Stomach (tissue), 9 donors: ENCODE measurements around the gene OR5H6. TPM values are rescaled to one million over a fixed set of nuclear protein-coding genes. Genes with fewer than 3 reads are reported as not detected.
"Not testable (repeated sequence)": the region's sequence is repeated elsewhere in the genome, so short reads cannot be mapped to it uniquely, and the experiment has no call there.

Experiments
- DNase-seq, 2 donors: peaks; one replicate each; pipeline versions ENCODE4 v3.0.0 to v3.0.0-alpha.2; 2013 to 2019
- H3K27ac ChIP-seq, 5 donors: fragments of 200-600 bp in 4 of 5; sonication (generic) in 4 of 5; one replicate each; pipeline ENCODE4 v1.5.1; 2013 to 2019; ENCODE audit warnings: mild to moderate bottlenecking in 1 of 5, moderate library complexity in 1 of 5
- H3K27me3 ChIP-seq, 3 donors: fragments of 200-600 bp; sonication (generic); one replicate each; pipeline ENCODE4 v1.5.1; 2017 to 2019; ENCODE audit warnings: mixed run types in 1 of 3
- H3K36me3 ChIP-seq, 4 donors: fragments of 200-600 bp; sonication (generic); 1 replicate in 3 of 4; 2 replicates in 1 of 4; pipeline ENCODE4 v1.5.1; 2016 to 2019
- H3K4me1 ChIP-seq, 4 donors: fragments of 200-600 bp; sonication (generic); one replicate each; pipeline ENCODE4 v1.5.1; 2016 to 2019
- H3K4me3 ChIP-seq, 4 donors: fragments of 200-600 bp; sonication (generic) in 3 of 4; one replicate each; pipeline ENCODE4 v1.5.1; 2016 to 2019; ENCODE audit warnings: mild to moderate bottlenecking in 1 of 4
- H3K9me3 ChIP-seq, 4 donors: fragments of 200-600 bp; sonication (generic); one replicate each; pipeline ENCODE4 v1.5.1; 2016 to 2019
- CTCF ChIP-seq, 7 experiments: fragments of 450-650 bp in 4 of 7; fragments of 200-600 bp in 3 of 7; sonication (generic) in 3 of 7; IDR thresholded peaks; one replicate each; pipeline ENCODE4 v1.5.1; 2016 to 2019; ENCODE audit warnings: antibody characterized with exemption in 7 of 7, control low read depth in 2 of 7, mild to moderate bottlenecking in 1 of 7
- EP300 ChIP-seq: sonication (generic); formaldehyde crosslinking; IDR thresholded peaks from one replicate; pipeline ENCODE4 v1.6.1; 2017; ENCODE audit warnings: antibody characterized with exemption
- POLR2A ChIP-seq, 4 donors: fragments of 450-650 bp; IDR thresholded peaks; one replicate each; pipeline ENCODE4 v1.6.1; 2016; ENCODE audit warnings: antibody characterized with exemption in 4 of 4, control low read depth in 2 of 4, mild to moderate bottlenecking in 1 of 4, moderate library complexity in 1 of 4
- POLR2AphosphoS5 ChIP-seq, 3 donors: sonication (generic); formaldehyde crosslinking; IDR thresholded peaks; one replicate each; pipeline ENCODE4 v1.6.1; 2016; ENCODE audit warnings: antibody characterized with exemption in 3 of 3
- WGBS, 5 donors: extraction: QIAGEN DNeasy Blood & Tissue Kit in 3 of 5; methylation state at CpG; one replicate each; pipeline versions ENCODE4 v1.1.5 to v1.1.7; 2013 to 2018; 5-methylcytosine and 5-hydroxymethylcytosine counted together
- intact Hi-C: fragments of 100-400 bp; cut with DNase I; formaldehyde crosslinking; loops from one replicate; pipeline ENCODE4 v1.15.1; 2023; ENCODE audit warnings: low total_unique reads
- polyA plus RNA-seq, 3 donors: library from polyadenylated mRNA; stranded (reverse); fragments of 200-250 nt; gene quantifications; one replicate each; pipeline ENCODE4 v1.2.3, GENCODE V29; 2013
- total RNA-seq, 5 donors: library from RNA; depleted of rRNA; stranded (reverse); fragments of >200 nt; gene quantifications; one replicate each; pipeline versions ENCODE4 v1.1.0 to v1.2.3, GENCODE V29; 2014 to 2016
- donor health status: healthy with polysubstance abuse.
- donor health status: Bipolar disorder and iron deficiency.
- donor health status: healthy.

Gene OR5H6
- total and polyA plus RNA-seq, 8 donors, result not detected

GRCh38 chr3:98233468-98233867 is 30.6 kb upstream of the OR5H6 start:
- no peaks in the 10 kb centered on the region for H3K9me3 ChIP-seq
- H3K27me3 ChIP-seq, result no peaks in the 10 kb centered on the region
- H3K4me3 ChIP-seq, result no peak overlapping the region
- no peaks in the 10 kb centered on the region for H3K36me3 ChIP-seq
- H3K4me1 ChIP-seq, result no peaks in the 10 kb centered on the region
- WGBS, 5 donors, result 61 to 82% (median 69%) methylated on average over 5 of the region's 5 CpGs
- no peak for TF ChIP-seq EP300
- DNase-seq, result no peak
- no peak overlapping the region for H3K27ac ChIP-seq
- intact Hi-C loops, result no loop called here

GRCh38 chr3:98240131-98240530 is 23.9 kb upstream of the OR5H6 start:
- DNase-seq, result no peak
- Histone ChIP-seq H3K27me3 (no peaks in the 10 kb centered on the region), H3K4me1 (no peaks in the 10 kb centered on the region), H3K9me3 (no peaks in the 10 kb centered on the region), H3K4me3 (no peak overlapping the region), H3K27ac (no peak overlapping the region), H3K36me3 (no peaks in the 10 kb centered on the region)
- intact Hi-C loops, result no loop called here
- no peak for TF ChIP-seq EP300
- TF ChIP-seq POLR2A (IDR thresholded peaks at IDR 0.05), result no peak
- TF ChIP-seq CTCF (IDR thresholded peaks at IDR 0.05), result no peak
- TF ChIP-seq POLR2AphosphoS5 (IDR thresholded peaks at IDR 0.05), result no peak

- Histone ChIP-seq H3K27me3 (no peaks in the 10 kb centered on the region), H3K9me3 (no peaks in the 10 kb centered on the region), H3K4me1 (no peaks in the 10 kb centered on the region), H3K4me3 (no peak overlapping the region), H3K36me3 (no peaks in the 10 kb centered on the region), H3K27ac (no peak overlapping the region)
- 40 to 83% (median 74%) methylated on average over 1 of the region's 1 CpG for WGBS, 5 donors
- intact Hi-C loops, result no loop called here
- DNase-seq, result no peak
- no peak for TF ChIP-seq EP300
- TF ChIP-seq POLR2AphosphoS5 (IDR thresholded peaks at IDR 0.05), result no peak
- no peak for TF ChIP-seq POLR2A (IDR thresholded peaks at IDR 0.05)
- no peak for TF ChIP-seq CTCF (IDR thresholded peaks at IDR 0.05)
Observed at GRCh38 chr3:98242155-98242554, 21.9 kb upstream of the OR5H6 start.

DNA sequence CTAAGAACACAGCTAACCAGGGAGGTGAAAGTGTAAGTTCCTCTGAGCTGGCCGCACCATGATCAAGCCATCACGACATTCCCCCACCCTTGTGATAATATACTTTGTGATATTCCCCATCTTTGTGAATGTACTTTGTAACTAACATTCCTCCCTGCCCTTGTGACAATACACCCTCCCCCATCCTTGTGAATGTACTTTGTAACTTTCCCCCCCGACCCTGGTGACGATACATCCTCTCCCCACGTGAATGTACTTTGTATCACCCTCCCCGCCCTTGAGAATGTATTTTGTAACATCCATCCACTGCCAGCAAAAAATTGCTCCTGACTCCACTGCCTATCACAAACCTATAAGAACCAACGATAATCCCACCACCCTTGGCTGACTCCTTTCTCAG is 20.2 kb upstream of the OR5H6 start:
- Histone ChIP-seq H3K9me3 (no peaks in the 10 kb centered on the region), H3K4me1 (no peaks in the 10 kb centered on the region), H3K27ac (no peak overlapping the region), H3K27me3 (no peaks in the 10 kb centered on the region), H3K4me3 (no peak overlapping the region), H3K36me3 (no peaks in the 10 kb centered on the region)
- DNase-seq, result no peak
- TF ChIP-seq POLR2AphosphoS5 (IDR thresholded peaks at IDR 0.05), result no peak
- TF ChIP-seq EP300, result no peak
- no peak for TF ChIP-seq POLR2A (IDR thresholded peaks at IDR 0.05)
- TF ChIP-seq CTCF (IDR thresholded peaks at IDR 0.05), result no peak
- 49 to 68% (median 61%) methylated on average over 7 of the region's 7 CpGs for WGBS, 5 donors
- intact Hi-C loops, result no loop called here

DNA sequence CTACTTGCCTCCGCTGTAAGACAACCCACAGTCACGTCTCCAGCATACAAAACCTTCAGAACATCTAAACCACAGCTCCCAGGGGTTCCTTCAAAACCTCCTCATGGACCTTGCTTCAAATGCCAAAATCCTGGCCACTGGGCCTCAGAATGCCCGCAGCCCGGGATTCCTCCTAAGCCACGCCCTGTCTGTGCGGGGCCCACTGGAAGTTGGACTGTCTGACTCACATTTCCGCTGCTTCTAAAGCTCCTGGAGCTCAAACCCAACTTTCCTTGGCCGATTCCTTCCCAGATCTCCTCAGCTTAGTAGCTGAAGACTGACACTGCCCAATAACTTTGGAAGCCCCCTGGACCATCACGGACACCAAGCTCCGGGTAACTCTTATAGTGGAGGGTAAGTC is 17.9 kb upstream of the OR5H6 start:
- 92 to 95% (median 92%) methylated on average over 10 of the region's 10 CpGs for WGBS, 5 donors
- no peak for DNase-seq
- intact Hi-C loops, result no loop called here
- H3K4me1 ChIP-seq, result no peaks in the 10 kb centered on the region
- H3K9me3 ChIP-seq, result no peaks in the 10 kb centered on the region
- no peak overlapping the region for H3K4me3 ChIP-seq
- TF ChIP-seq POLR2A (IDR thresholded peaks at IDR 0.05) (no peak), POLR2AphosphoS5 (IDR thresholded peaks at IDR 0.05) (no peak), EP300 (no peak), CTCF (IDR thresholded peaks at IDR 0.05) (no peak)
- H3K27me3 ChIP-seq, result no peaks in the 10 kb centered on the region
- H3K27ac ChIP-seq, result no peak overlapping the region
- H3K36me3 ChIP-seq, result no peaks in the 10 kb centered on the region

- H3K27ac ChIP-seq, intact Hi-C loops, H3K4me1 ChIP-seq, DNase-seq, H3K27me3 ChIP-seq, H3K4me3 ChIP-seq, H3K36me3 ChIP-seq: not testable (repeated sequence)
- H3K9me3 ChIP-seq, result peaks cover 0 to 11% (median 2%) of the 10 kb centered on the region in 4 donors
- WGBS, 5 donors, result 56 to 73% (median 64%) methylated on average over 5 of the region's 5 CpGs
Observed at GRCh38 chr3:98256026-98256425, 8.0 kb upstream of the OR5H6 start.
